GM12864 (cell line): ENCODE measurements around the gene CRIM1.

ENCODE experiments used
- DNase-seq: peaks from one replicate; pipeline ENCODE4 v3.0.0-alpha.2; 2011; ENCODE audit warnings: low read depth
- H3K4me3 ChIP-seq: 2 replicates; pipeline ENCODE4 v1.5.1; 2011; ENCODE audit warnings: mild to moderate bottlenecking, low read depth, low read length, control low read depth
- CTCF ChIP-seq: IDR thresholded peaks from 2 replicates; pipeline ENCODE4 v1.5.1; 2011; ENCODE audit warnings: low read depth, mild to moderate bottlenecking, moderate library complexity, low read length, control low read depth, inconsistent platforms; ENCODE audit errors: missing control alignments

The CRIM1 gene

GRCh38 chr2:36403675-36404230 is 48.2 kb downstream of the CRIM1 start:
- H3K4me3 ChIP-seq = no peak overlapping the region
- DNase-seq = no peak
- TF ChIP-seq CTCF = no peak

- DNase-seq = no peak
- no peak overlapping the region for H3K4me3 ChIP-seq
- no peak for TF ChIP-seq CTCF
These were observed 48.7 kb downstream of the CRIM1 start for GRCh38 chr2:36404318-36404717.

GRCh38 chr2:36404754-36405153 is 49.2 kb downstream of the CRIM1 start:
- no peak overlapping the region for H3K4me3 ChIP-seq
- no peak for DNase-seq
- TF ChIP-seq CTCF = no peak

- no peak for DNase-seq
- no peak for TF ChIP-seq CTCF
- no peak overlapping the region for H3K4me3 ChIP-seq
These were observed 49.6 kb downstream of the CRIM1 start for GRCh38 chr2:36405183-36405582.

GRCh38 chr2:36406296-36406695 is 50.7 kb downstream of the CRIM1 start:
- no peak for DNase-seq
- H3K4me3 ChIP-seq = no peak overlapping the region
- TF ChIP-seq CTCF = no peak

- DNase-seq = no peak
- H3K4me3 ChIP-seq = no peak overlapping the region
- TF ChIP-seq CTCF = no peak
These were observed 51.8 kb downstream of the CRIM1 start for GRCh38 chr2:36407413-36407812.

GRCh38 chr2:36408198-36408703 is 52.7 kb downstream of the CRIM1 start:
- no peak overlapping the region for H3K4me3 ChIP-seq
- no peak for DNase-seq
- no peak for TF ChIP-seq CTCF
